Amniotic stem cell (primary cell): ENCODE data around the gene SIRPA.

ENCODE experiments used
- DNase-seq: peaks from one replicate; lab custom pipeline; 2025; lab: John Stamatoyannopoulos, UW

The SIRPA gene

DNA sequence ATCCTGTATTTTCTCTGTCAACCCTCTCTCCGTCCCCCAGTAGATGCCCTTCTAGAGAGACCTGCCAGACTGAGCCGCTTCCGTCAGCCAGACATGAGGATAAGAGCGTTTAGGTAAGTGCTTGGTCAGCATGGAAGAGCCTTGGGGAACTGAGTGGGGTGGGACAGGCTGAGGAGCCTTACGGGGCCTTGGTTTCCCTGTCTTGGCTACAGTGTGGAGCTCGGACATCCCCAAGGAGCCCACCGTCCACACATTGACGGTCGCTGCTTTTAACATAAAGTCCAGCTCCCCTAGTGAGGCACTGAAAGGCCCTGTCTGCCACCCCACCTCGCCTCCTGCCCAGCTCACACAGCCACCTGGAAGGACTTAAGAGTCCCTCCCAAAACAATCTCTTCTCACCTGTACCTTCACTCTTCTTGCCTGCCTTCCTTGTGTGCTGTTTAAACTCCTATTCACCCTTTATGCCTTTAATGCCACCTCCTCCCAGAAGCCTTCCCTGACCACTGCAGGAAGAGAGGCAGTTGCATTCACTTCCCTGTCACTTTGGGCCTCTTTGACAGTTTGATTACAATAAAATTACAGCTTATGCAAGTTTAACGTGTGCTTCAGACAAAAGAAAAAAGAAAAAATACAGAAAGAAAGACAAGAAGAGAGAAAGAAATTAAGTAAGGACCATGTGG lies 56.4 kb downstream of the SIRPA start:
- no peak for DNase-seq

DNA sequence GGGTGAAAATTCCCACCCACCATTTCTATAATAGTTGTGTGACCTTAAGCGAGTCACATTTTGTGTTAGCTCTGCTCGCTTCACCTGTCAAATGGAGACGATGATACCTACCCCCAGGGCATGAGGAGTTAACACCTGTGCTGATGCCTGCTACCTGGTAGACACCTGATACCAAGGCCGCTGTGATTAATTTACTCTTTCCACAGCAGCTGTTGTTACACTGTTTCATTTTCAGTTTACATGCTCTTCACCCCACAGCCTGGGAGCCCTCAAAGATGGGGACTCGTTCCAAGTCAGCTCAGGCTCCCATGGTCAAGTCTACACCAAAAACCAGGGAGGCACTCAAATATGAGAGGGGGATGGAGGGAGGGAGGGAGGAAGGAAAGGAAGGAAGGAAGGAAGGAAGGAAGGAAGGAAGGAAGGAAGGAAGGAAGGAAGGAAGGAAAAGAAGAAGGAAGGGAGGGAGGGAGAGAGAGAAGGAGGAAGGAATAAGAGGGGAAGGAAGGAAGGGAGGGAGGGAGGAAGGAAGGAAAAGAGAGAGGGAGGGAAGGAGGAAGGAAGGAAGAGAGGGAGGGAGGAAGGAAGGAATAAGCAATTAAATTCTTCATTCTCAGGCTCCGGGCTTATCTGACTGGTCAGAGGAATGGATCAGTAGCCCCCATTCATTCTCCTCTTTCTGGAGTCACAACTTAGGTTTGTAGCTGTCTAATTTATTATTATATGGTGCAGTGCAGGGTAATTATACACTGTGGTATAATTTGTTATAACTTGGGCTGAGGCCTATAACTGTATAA lies 57.7 kb downstream of the SIRPA start:
- no peak for DNase-seq

DNA sequence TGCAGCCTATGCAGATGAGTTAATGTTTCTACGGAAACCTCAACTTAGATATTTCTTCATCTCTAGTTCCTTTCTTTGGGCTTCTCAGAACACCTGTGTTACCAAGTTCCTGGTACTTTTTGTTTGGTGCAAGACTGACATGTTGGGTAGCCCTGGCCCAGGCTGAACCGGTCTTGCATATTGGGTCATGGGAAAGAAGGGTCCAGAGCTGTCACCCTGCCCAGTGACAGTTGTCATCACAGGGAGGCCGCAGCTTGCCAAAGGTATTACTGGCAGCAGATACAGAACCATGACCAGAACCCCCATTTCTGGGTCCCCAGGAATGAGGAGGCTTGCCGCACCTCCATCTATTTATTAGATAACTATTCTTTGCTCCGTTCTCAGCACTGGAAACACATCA lies 58.4 kb downstream of the SIRPA start:
- no peak for DNase-seq

DNA sequence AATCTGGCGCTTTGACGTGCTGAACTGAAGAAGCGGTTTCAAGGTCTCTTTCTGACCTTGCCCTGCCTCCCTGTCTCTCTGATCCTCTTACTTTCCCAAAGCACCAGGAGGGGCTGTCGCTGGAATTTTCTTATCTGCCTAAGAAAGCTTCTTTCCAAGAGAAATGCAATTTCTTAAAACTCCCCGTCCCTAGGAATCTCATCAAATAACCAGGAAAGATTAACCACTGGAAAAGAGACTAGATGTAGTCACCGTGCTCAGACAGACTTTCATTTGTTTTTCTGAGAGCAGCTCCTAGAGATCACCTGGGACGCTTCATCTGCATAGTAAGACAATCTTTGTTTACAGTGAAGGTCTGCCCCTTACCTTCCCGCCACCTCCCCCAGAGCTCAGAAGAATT lies 60.0 kb downstream of the SIRPA start:
- no peak for DNase-seq

DNA sequence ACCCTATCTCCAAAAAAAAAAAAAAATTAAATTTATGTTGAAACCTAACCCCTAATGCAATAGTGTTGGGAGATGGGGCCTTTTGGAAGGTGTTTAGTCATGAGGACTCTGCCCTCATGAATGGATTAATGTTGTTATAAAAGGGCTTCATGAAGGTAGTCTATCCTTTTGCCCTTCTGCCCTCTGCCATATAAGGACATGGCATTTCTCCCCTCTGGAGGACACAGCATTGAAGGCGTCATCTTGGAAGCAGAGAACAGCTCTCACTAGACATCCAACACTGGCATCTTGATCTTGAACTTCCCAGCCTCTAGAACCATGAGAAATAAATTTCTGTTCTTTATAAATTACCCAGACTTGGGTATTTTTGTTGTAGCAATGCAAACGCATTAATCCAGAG lies 63.2 kb downstream of the SIRPA start:
- no peak for DNase-seq

DNA sequence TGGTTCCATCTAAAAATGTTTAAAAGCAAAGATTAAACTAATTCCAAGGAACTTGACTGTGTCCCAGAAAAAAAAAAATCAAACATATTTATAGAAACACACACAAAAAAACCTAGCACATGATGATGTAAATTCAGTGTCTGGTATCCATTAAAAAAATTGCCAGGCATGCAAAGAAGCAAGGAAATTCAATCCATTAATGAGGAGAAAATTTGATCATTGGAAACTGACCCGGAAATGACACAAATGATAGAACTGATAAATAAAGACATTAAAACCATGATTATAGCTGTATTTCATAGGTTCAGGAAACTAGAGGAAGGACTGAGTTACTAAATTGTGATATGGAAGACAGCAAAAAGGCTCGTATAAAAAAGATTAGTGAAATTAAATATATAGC lies 63.9 kb downstream of the SIRPA start:
- no peak for DNase-seq

DNA sequence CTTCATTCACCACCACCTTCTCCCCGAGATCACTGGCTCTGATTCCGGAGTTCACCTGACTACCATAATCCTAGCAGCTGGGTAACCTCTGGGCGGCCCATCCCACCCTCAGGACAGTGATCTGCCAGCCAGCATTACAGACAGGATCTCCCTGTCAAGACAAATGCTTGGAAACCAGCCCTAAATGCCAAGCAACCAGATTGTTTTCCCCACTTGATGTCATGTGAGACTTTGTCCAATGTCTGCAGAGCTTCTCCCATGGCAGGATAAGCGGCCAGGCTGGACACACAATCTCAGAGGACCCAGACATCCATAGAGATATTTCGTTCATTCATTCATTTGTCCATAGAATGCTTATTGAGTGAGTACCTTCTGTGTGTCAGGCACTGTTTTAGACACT lies 66.2 kb downstream of the SIRPA start:
- DNase-seq: no peak

DNA sequence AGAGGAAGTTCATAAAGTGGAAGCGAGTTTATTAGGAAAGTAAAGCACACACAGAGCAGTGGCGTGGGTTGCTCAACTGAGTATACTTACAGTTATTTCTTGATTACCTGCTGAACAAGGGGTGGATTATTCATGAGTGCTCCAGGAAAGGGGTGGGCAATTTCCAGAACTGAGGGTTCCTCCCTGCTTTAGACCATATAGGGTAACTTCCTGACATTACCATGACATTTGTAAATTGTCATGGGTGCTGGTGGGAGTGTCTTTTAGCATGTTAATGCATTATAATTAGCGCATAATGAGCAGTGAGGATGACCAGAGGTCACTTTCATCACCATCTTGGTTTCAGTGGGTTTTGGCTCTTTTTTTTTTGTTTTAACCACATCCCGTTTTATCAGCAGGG lies 68.9 kb downstream of the SIRPA start:
- DNase-seq: no peak

DNA sequence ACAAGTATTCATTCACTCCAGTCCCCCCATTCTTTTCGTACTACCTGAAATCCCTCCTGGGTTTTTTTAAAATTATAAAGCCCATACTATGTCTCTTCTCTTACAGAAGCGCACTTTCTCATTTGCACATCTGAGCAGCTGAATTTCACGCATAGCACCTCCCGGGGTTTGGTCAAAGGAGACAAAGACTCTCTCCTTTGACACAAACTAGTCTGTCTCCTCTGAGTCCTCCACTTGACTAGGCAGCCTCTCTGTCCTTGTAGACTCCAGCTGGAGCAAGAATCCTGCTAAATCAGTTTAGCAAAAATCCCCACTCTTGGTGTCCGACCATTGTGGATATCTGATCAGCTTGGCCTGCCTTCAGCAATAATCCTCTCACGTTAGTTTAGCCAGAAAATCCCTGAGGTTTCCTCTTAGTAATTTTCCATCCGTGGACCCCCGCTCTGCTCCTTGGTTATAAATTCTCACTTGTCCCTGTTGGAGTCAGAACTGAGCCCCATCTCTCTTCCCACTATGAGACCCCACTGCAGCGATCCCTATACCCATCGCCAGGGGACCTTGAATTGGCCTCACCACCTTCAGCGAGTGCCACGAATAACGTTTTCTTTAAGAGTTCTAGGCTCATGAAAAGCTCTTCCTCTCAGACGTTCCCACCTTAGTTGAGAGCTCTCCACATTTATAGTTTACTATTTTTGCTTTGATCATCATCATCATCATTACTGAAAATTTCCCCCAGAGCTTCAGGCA lies 69.6 kb downstream of the SIRPA start:
- no peak for DNase-seq

DNA sequence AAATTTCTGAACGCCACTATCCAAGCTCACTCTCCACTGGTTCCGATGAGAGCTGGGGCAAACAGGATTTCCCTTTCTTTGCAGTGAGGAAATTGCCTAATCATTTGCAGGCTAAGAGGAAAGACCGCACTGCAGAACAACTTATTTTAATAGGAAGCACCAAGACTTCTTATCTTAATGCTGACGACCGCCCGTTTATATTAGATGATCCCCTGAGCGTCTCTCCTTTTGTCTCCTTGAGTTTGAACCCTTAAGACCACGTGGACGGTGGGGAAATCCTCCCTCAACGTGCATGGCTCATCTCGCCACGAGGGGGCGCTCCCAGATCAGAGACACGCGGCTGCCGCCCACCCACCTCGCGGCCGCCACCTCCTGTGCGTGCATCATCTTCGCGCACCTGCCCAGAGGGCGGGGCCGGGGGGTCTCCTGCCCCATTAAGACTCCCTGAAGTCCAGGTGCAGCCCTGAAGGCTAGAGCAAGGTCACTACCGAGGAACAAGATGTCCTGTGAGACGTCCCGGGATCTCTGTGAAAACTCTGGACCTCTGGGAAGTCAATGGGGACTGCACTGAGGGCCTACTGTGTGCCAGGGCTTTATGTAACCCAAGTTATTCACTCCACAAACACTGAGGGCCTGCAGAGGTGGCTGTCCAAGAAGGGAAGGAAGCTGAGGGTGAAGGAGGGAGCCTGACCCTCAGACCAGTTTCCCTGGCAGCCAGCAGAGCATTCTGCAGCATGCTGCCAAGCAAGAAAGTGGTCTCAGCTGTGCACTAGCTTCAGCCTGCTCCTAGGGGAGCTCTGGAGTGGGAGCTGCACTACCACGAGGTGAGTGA lies 70.5 kb downstream of the SIRPA start:
- no peak for DNase-seq

DNA sequence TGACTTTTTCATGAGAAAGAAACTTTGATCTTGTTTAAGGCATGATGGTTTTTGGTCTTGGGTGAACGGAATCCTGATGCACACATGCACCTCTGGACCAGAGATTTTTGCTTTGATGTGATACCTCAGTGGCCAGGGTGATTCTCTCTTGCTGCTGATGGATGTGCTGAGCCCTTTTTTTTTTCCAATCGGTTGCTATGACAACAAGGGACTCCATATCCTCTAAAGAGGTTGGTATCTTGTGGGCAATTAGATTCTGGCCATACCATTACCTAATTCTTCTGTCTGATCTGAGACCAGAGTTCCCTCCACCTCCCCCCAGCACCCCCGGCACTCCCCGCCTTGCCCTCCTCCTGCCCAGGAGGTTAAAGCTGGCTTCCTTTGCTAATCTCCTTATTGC lies 73.8 kb downstream of the SIRPA start:
- no peak for DNase-seq

DNA sequence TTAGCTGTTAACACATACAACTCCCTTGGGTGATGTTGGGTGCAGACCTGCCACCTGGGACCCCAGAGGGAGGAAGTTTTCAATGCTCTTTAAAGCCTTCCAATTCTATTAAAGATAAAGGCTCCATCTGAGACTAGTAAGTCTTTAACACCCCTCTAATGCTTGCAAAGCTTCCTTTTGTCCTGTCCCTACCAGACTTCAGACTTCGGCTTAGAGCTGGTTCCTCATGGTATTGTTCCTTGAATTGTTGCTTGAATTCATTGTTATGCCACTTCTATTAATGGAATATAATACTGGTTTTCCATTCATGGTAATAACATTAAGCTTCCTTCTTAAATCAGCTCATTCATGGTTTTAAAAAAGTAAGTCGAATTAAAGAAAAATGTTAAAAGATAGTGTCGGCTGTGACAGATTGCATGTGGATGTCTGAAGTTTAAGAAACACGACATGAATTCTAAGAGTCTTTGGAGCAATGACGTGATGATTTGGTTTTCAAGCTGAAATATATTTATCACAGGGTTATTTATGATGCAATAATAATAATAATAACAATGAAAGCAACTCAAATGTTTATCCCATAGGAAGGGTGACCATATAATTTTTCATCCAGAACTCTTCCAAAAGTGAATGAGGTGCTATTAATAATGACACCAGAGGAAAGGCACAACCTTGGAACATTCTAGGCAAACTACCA lies 76.8 kb downstream of the SIRPA start:
- no peak for DNase-seq

DNA sequence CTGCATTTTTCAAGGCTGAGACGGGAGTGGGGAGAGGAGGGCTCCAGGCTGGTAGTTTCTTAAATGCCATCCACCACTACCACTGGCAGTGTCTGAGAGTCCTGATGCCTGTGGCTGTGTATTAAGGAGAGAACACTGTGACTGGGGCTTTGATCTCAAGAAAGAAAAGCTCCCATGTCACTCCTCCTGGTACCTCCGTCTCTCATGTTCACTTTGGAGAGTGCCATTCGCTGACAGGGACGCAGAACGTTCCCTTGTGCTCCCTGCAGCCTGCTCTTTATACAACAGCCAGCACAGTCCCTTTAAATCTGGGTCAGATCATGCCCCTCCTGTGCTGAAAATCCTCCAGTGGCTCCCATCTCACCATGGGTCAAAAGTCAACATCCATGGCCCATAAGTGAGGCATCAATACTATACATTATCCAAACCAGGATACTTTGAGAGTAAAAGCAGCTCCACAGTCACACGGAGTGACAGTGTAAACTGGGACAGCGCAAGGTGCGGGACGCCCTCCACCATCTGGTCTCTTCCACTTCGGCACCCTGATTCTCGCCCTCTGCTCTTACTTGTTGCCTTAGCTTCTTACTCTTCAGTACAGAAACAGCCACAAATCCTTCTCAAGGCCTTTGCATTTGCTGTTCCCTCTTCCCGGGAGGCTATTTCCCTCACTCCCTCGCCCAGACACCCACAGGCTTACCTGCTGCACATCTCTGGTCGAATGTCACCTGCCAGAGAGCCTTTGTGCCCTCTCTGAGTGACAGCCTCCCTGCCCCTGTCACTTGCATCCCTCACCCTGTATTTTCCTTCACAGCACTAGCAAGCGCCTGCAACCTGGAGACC lies 78.6 kb downstream of the SIRPA start:
- no peak for DNase-seq

DNA sequence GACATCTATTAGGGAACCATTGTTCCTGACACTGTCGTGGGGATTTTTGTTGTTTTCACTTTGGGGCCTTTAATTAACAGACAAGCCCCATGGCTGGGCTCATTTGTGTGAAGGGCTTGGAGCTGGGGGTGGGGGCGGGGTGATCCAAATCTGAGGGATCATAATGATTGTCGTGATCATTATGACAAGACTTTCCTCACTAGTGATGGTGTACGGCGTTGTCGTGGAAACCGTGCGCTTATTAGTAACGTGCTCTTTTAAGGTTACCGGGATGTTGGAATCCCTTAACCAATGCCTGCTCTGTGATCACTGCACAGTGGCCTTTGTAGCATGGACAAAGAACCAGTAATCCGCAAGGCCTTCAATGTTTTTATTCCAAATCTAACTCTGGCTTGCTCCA lies 80.1 kb downstream of the SIRPA start:
- no peak for DNase-seq

DNA sequence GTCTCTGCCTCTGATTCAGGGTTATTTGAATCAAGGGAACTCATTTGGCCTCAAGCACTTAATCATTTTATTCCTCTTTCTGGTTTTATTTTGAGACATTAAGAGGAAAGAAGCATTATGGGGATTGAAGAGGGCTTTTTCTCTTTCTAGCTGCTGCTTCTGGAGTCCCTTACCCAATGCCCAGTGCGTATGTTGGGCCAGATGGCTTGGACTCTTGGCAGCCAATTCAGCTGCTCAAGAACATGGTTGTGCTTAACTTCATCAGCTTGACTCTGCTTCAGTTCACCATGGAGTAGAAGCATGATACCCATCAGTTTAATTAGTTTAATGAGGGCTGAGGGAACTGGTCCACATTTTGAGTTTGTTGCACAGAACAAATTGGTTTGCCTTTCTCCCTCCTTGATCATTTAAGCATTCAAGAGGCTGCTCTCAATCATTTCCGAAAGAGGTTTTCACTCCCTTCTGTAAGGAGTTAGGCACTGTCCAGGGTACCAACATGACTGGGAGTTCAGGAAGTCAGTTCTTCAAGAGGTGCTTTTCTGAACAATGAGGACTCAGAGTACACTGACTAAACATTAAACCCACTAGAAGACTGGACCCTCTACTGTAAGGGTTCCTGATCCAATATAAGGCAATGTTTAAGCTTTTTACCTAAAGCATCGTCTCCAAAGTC lies 84.0 kb downstream of the SIRPA start:
- DNase-seq: no peak

DNA sequence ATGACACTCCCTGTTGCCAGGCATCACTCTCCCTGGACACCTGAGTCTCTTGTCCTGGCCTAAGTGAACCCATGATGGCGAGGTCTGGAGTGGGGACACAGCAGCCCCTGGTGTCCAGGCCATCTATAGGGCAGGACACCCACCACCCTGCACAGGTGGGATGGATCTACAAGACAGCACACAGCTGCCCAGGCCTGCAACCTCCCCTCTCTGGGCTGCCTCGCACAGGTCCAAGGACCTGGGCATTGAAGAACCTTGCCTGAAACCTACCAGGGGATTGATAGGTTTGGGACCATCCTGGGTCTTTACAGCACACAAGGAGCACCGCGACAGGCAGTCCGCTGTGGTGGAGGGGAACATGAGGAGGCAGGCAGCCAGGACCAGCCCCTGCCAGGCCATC lies 87.5 kb downstream of the SIRPA start:
- no peak for DNase-seq

DNA sequence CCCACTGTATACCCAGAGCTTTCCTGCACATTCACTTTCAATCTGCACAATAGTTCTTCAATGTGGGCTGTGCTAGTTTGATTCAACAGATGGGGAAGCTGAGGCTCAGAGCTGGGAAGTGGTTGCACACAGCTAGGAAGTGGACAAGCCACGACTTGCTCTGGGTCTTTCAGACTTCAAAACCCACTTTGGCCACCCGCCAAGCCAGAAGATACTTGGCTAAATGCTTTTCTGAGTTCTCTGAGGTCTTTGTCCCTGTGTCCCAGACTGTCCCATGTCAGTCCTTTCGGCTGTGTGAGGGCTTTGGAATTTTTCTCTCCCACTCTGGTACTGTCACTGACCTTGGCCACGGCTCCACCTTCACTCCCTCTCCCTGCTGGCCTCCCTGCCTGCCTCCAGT lies 88.1 kb downstream of the SIRPA start:
- DNase-seq: no peak

DNA sequence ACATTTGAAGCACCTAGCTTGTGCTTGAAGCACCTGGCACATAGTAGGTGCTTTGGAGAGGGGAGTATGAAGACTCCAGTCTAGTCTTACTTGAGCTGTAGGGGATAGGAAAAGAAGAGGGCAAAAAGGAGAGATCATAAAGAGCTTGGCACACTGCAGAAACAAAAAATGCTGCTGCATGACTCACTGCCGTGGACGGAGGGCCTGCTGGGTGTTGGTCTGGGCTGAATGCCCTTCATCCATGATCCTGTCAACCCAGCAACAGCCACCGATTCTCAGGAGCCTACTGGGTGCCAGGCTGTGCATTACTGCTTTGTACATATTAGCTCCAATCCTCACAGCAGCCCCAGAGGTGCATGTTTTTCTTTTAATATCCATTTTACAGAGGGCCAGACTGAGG lies 92.6 kb downstream of the SIRPA start:
- DNase-seq: no peak
